ENCODE measurements around the gene FBXL17. TPM values are rescaled to one million over a fixed set of nuclear protein-coding genes. Genes with fewer than 3 reads are reported as not detected.

The FBXL17 gene
- total RNA-seq, 1 experiment from 2014 or later = 5.3 TPM

- H3K4me1 Mint-ChIP-seq = peaks cover 3% of the 10 kb centered on the region in 2 experiments; a peak in 3 of 4 replicates
- no peak overlapping the region for H3K27ac ChIP-seq (ENCODE audit: insufficient read length, low read depth, low read length)
Measured at GRCh38 chr5:108220834-108221233, 161.1 kb downstream of the FBXL17 start.

More at GRCh38 chr5:108220834-108221233, 161.1 kb downstream of the FBXL17 start:
- no peak overlapping the region for H3T11ph ChIP-seq (ENCODE audit: low read length)
- H3K4me2 ChIP-seq (ENCODE audit: insufficient read depth, insufficient read length, low read length) = no peak overlapping the region
- H2BK5ac ChIP-seq (ENCODE audit: insufficient read length, low read length) = no peak overlapping the region
- no peak overlapping the region for H2BK15ac ChIP-seq (ENCODE audit: low read depth, low read length)
- H3K23me2 ChIP-seq (ENCODE audit: insufficient read length, low read depth, low read length, poor library complexity, severe bottlenecking) = no peaks in the 10 kb centered on the region
- H2AK5ac ChIP-seq (ENCODE audit: insufficient read length, low read length) = no peak overlapping the region
- Mint-ChIP-seq H3K4me3 (no peak overlapping the region), H3K9me3 (peaks cover 0 to 3% of the 10 kb centered on the region in 2 experiments; a peak in 1 of 5 replicates), H3K27ac (no peak overlapping the region), H3K27me3 (ENCODE audit: low read depth) (no peaks in the 10 kb centered on the region), H3K36me3 (ENCODE audit: insufficient read depth in 1 of 3, low read depth in 3 of 3) (peaks cover 0 to 5% (median 2%) of the 10 kb centered on the region in 3 experiments; a peak in 3 of 7 replicates)
- H3K79me2 ChIP-seq (ENCODE audit: insufficient read depth, low read length) = no peaks in the 10 kb centered on the region
- no peak overlapping the region for H2BK20ac ChIP-seq (ENCODE audit: low read depth, low read length, poor library complexity, severe bottlenecking)
- H4K91ac ChIP-seq (ENCODE audit: insufficient read length, low read depth, low read length) = no peak overlapping the region
- no peak overlapping the region for H2BK120ac ChIP-seq (ENCODE audit: low read depth, low read length, poor library complexity, severe bottlenecking)
- no peak for DNase-seq
- H3K9ac ChIP-seq (ENCODE audit: extremely low read depth, insufficient read length, low read length) = no peak overlapping the region
- H3K56ac ChIP-seq (ENCODE audit: insufficient read length, low read depth, low read length) = no peak overlapping the region
- no peak overlapping the region for H3K4ac ChIP-seq (ENCODE audit: low read depth, low read length)
- H3K4me1 ChIP-seq (ENCODE audit: insufficient read depth, low read length) = no peaks in the 10 kb centered on the region
- H3K14ac ChIP-seq (ENCODE audit: insufficient read depth, low read length) = no peak overlapping the region
- H3K79me1 ChIP-seq (ENCODE audit: insufficient read depth, low read depth, low read length, poor library complexity, severe bottlenecking) = no peaks in the 10 kb centered on the region
- no peak overlapping the region for H3K23ac ChIP-seq (ENCODE audit: insufficient read length, low read depth, low read length)
- H3K9me3 ChIP-seq (ENCODE audit: control insufficient read depth, low read depth, low read length) = no peaks in the 10 kb centered on the region
- no peaks in the 10 kb centered on the region for H4K20me1 ChIP-seq (ENCODE audit: control insufficient read depth, insufficient read depth, insufficient read length)
- no peak overlapping the region for H4K8ac ChIP-seq (replicated peaks; ENCODE audit: insufficient read length, low read depth, low read length)
- H3K18ac ChIP-seq (ENCODE audit: insufficient read length, low read depth, low read length) = no peak overlapping the region
- no peaks in the 10 kb centered on the region for H3K27me3 ChIP-seq (ENCODE audit: insufficient read depth, low read length)
- no peak overlapping the region for H2AFZ ChIP-seq (ENCODE audit: low read length)
- no peak overlapping the region for H2BK12ac ChIP-seq (ENCODE audit: insufficient read length, low read depth, low read length)
- no peak overlapping the region for H4K5ac ChIP-seq (ENCODE audit: insufficient read length, low read depth, low read length)
- TF ChIP-seq, protein P1, sequence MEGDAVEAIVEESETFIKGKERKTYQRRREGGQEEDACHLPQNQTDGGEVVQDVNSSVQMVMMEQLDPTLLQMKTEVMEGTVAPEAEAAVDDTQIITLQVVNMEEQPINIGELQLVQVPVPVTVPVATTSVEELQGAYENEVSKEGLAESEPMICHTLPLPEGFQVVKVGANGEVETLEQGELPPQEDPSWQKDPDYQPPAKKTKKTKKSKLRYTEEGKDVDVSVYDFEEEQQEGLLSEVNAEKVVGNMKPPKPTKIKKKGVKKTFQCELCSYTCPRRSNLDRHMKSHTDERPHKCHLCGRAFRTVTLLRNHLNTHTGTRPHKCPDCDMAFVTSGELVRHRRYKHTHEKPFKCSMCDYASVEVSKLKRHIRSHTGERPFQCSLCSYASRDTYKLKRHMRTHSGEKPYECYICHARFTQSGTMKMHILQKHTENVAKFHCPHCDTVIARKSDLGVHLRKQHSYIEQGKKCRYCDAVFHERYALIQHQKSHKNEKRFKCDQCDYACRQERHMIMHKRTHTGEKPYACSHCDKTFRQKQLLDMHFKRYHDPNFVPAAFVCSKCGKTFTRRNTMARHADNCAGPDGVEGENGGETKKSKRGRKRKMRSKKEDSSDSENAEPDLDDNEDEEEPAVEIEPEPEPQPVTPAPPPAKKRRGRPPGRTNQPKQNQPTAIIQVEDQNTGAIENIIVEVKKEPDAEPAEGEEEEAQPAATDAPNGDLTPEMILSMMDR (conservative IDR thresholded peaks at IDR 0.05) = no peak
- WGBS (ENCODE audit: extremely low coverage, insufficient read length, low lambda C conversion rate) = no CpG with 5 or more reads among the region's 1 CpG
